ENCODE data around the gene NFATC1. TPM values are rescaled to one million over a fixed set of nuclear protein-coding genes. Genes with fewer than 3 reads are reported as not detected.
A peak's percentile ranks its signal among the peaks of the same experiment; 100 is the strongest.

Gene NFATC1
- total RNA-seq, 4 donors from 2014 or later = 13.9 to 24.3 (median 16.7) TPM

- 94% methylated on average over 15 of the region's 36 CpGs for WGBS
- Histone ChIP-seq H3K27ac (no peak overlapping the region), H3K9me3 (no peaks in the 10 kb centered on the region), H3K27me3 (no peaks in the 10 kb centered on the region), H3K4me1 (peaks cover 2% of the 10 kb centered on the region), H3K36me3 (peaks cover 7% of the 10 kb centered on the region), H3K4me3 (no peak overlapping the region)
- DNase-seq (ENCODE audit: low spot score in 2 of 2) = peak; percentile 48 to 63
- TF ChIP-seq EP300 (IDR thresholded peaks at IDR 0.05) = no peak
- TF ChIP-seq, protein P1, sequence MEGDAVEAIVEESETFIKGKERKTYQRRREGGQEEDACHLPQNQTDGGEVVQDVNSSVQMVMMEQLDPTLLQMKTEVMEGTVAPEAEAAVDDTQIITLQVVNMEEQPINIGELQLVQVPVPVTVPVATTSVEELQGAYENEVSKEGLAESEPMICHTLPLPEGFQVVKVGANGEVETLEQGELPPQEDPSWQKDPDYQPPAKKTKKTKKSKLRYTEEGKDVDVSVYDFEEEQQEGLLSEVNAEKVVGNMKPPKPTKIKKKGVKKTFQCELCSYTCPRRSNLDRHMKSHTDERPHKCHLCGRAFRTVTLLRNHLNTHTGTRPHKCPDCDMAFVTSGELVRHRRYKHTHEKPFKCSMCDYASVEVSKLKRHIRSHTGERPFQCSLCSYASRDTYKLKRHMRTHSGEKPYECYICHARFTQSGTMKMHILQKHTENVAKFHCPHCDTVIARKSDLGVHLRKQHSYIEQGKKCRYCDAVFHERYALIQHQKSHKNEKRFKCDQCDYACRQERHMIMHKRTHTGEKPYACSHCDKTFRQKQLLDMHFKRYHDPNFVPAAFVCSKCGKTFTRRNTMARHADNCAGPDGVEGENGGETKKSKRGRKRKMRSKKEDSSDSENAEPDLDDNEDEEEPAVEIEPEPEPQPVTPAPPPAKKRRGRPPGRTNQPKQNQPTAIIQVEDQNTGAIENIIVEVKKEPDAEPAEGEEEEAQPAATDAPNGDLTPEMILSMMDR (IDR thresholded peaks at IDR 0.05) = no peak
- TF ChIP-seq POLR2AphosphoS5 (IDR thresholded peaks at IDR 0.05) = no peak
- no peak for TF ChIP-seq POLR2A (IDR thresholded peaks at IDR 0.05)
Observed at GRCh38 chr18:79513381-79514081, 117.8 kb downstream of the NFATC1 start.

- no peaks in the 10 kb centered on the region for H3K4me1 ChIP-seq
- TF ChIP-seq, protein P1 (IDR thresholded peaks at IDR 0.05) = no peak
- H3K36me3 ChIP-seq = peaks cover 7% of the 10 kb centered on the region
- 76% methylated on average over 8 of the region's 8 CpGs for WGBS
- H3K9me3 ChIP-seq = no peaks in the 10 kb centered on the region
- no peaks in the 10 kb centered on the region for H3K27me3 ChIP-seq
- H3K27ac ChIP-seq = no peak overlapping the region
- no peak overlapping the region for H3K4me3 ChIP-seq
- DNase-seq (ENCODE audit: low spot score in 2 of 2) = peak in 1 of 2 donors; percentile 69
Observed at GRCh38 chr18:79515331-79515730, 119.6 kb downstream of the NFATC1 start.

DNA sequence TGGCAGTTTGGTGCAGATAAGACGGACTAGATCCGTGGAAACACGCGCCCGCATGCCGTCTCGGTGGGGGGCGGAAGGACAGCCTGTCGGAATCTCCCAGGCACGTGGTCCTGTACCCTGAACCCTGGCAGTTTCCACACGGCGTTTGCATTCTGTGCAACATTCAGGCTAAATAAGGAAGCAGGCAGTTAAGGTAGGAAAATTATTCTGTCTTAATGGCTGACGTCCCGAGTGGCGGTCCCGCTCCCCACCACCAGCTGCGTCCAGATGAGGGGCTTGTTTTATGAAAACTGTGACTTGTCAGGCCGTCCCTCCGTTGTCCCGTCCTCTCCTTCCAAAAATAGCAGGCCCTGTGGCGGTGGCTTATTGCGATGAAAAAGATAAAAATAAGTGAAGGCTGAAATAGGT lies 120.2 kb downstream of the NFATC1 start:
- Histone ChIP-seq H3K27me3 (no peaks in the 10 kb centered on the region), H3K36me3 (peaks cover 7% of the 10 kb centered on the region), H3K27ac (no peak overlapping the region), H3K4me3 (no peak overlapping the region), H3K9me3 (no peaks in the 10 kb centered on the region), H3K4me1 (no peaks in the 10 kb centered on the region)
- WGBS = 83% methylated on average over 22 of the region's 22 CpGs
- DNase-seq (ENCODE audit: low spot score in 2 of 2) = peak in 1 of 2 donors; percentile 68
- TF ChIP-seq, protein P1 (IDR thresholded peaks at IDR 0.05) = no peak
- TF ChIP-seq POLR2AphosphoS5 (IDR thresholded peaks at IDR 0.05) (no peak), EP300 (IDR thresholded peaks at IDR 0.05) (no peak), POLR2A (IDR thresholded peaks at IDR 0.05) (no peak)

GRCh38 chr18:79516441-79516931 lies 120.8 kb downstream of the NFATC1 start:
- TF ChIP-seq POLR2A (IDR thresholded peaks at IDR 0.05) (no peak), POLR2AphosphoS5 (IDR thresholded peaks at IDR 0.05) (no peak), EP300 (IDR thresholded peaks at IDR 0.05) (no peak)
- TF ChIP-seq, protein P1 (IDR thresholded peaks at IDR 0.05) = no peak
- H3K4me3 ChIP-seq = no peak overlapping the region
- H3K27me3 ChIP-seq = no peaks in the 10 kb centered on the region
- 93% methylated on average over 20 of the region's 20 CpGs for WGBS
- no peaks in the 10 kb centered on the region for H3K4me1 ChIP-seq
- peaks cover 7% of the 10 kb centered on the region for H3K36me3 ChIP-seq
- no peak overlapping the region for H3K27ac ChIP-seq
- DNase-seq (ENCODE audit: low spot score in 2 of 2) = peak in 1 of 2 donors; percentile 35
- H3K9me3 ChIP-seq = no peaks in the 10 kb centered on the region

DNA sequence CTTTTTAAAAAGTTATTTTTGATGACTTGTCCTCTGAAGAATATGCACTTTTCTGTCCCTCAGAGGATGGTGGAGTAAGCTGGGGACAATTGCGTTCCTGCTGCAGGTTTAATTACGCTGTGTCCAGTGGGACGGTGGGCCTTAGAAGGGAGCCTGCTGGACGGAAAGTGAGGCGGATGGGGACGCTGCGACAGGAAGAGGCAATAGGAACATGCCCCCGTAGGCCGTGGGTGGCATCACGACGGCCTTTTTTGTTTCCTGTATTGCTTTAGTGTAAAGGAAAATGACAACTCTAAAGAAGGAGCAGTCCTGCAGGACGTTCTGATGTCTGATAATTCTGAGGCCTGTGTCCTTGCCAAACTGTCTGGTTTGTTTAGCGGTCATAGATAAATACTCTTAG lies 121.6 kb downstream of the NFATC1 start:
- Histone ChIP-seq H3K4me1 (no peaks in the 10 kb centered on the region), H3K27me3 (no peaks in the 10 kb centered on the region), H3K4me3 (no peak overlapping the region), H3K27ac (no peak overlapping the region), H3K36me3 (peaks cover 7% of the 10 kb centered on the region), H3K9me3 (no peaks in the 10 kb centered on the region)
- WGBS = 74% methylated on average over 13 of the region's 13 CpGs
- DNase-seq (ENCODE audit: low spot score in 2 of 2) = peak in 1 of 2 donors; percentile 72
- TF ChIP-seq, protein P1 (IDR thresholded peaks at IDR 0.05) = no peak
- no peak for TF ChIP-seq EP300 (IDR thresholded peaks at IDR 0.05)
- TF ChIP-seq POLR2A (IDR thresholded peaks at IDR 0.05) = no peak
- TF ChIP-seq POLR2AphosphoS5 (IDR thresholded peaks at IDR 0.05) = no peak

Data from suprapubic skin (tissue), 4 donors.